Lung (tissue), 12 donors: ENCODE data around the gene DDTL. TPM values are rescaled to one million over a fixed set of nuclear protein-coding genes. Genes with fewer than 3 reads are reported as not detected.
"Not testable (repeated sequence)": the region's sequence is repeated elsewhere in the genome, so short reads cannot be mapped to it uniquely, and the experiment has no call there.

Source experiments
- ATAC-seq: fragments of 200-7000 bp; cut with Tn5 transposase; one replicate; pipeline ENCODE4 v1.9.1; 2020; ENCODE audit warnings: moderate number of reproducible peaks; ENCODE audit not compliant: insufficient read depth, low FRiP score
- DNase-seq, 3 donors: peaks; one replicate each; pipeline ENCODE4 v3.0.0-alpha.2; 2013 to 2017
- H3K27ac ChIP-seq, 2 donors: one replicate each; pipeline ENCODE4 v1.5.1; 2013; ENCODE audit warnings: mild to moderate bottlenecking in 2 of 2, moderate library complexity in 2 of 2, control low read depth in 1 of 2, inconsistent platforms in 1 of 2, low read depth in 1 of 2, low read length in 1 of 2
- H3K27me3 ChIP-seq, 3 donors: one replicate each; pipeline ENCODE4 v1.5.1; 2013; ENCODE audit warnings: low read length in 2 of 3; ENCODE audit not compliant: control insufficient read depth in 3 of 3, insufficient read depth in 3 of 3
- H3K36me3 ChIP-seq, 4 donors: one replicate each; pipeline ENCODE4 v1.5.1; 2013; ENCODE audit warnings: low read length in 4 of 4, mild to moderate bottlenecking in 1 of 4, moderate library complexity in 1 of 4; ENCODE audit not compliant: control insufficient read depth in 4 of 4, insufficient read depth in 4 of 4
- H3K4me1 ChIP-seq, 5 donors: one replicate each; pipeline ENCODE4 v1.5.1; 2013; ENCODE audit warnings: low read length in 5 of 5, mild to moderate bottlenecking in 2 of 5, moderate library complexity in 1 of 5; ENCODE audit not compliant: control insufficient read depth in 5 of 5, insufficient read depth in 5 of 5
- H3K4me3 ChIP-seq: one replicate; pipeline ENCODE4 v1.5.1; 2013; ENCODE audit warnings: mild to moderate bottlenecking, control low read depth, moderate library complexity
- H3K9ac ChIP-seq, 2 donors: one replicate each; pipeline ENCODE4 v1.5.1; 2013; ENCODE audit warnings: low read length in 2 of 2, control low read depth in 1 of 2; ENCODE audit not compliant: insufficient read depth in 1 of 2
- H3K9me3 ChIP-seq, 4 donors: one replicate each; pipeline ENCODE4 v1.5.1; 2013; ENCODE audit warnings: low read length in 3 of 4, mild to moderate bottlenecking in 1 of 4, moderate library complexity in 1 of 4; ENCODE audit not compliant: control insufficient read depth in 4 of 4, insufficient read depth in 3 of 4
- WGBS, 2 donors: extraction: QIAGEN DNeasy Blood & Tissue Kit; methylation state at CpG; one replicate each; pipeline ENCODE4 v1.1.7; 2013; 5-methylcytosine and 5-hydroxymethylcytosine counted together
- polyA plus RNA-seq, 2 donors: library from polyadenylated mRNA; stranded (reverse); fragments of 200-250 nt; gene quantifications; one replicate each; pipeline ENCODE4 v1.2.1, GENCODE V29; 2013
- total RNA-seq, 2 donors: library from RNA; depleted of rRNA in 1 of 2; stranded (reverse); fragments of >200 nt in 1 of 2; gene quantifications; one replicate each; pipeline ENCODE4 v1.2.1, GENCODE V29; 2014 to 2021
- TF ChIP-seq, protein P1 (sequence below): IDR thresholded peaks from 2 replicates; pipeline ENCODE4 v1.5.1; 2012; ENCODE audit warnings: mild to moderate bottlenecking; ENCODE audit errors: control extremely low read depth, extremely low read depth
- donor health status: control.
- donor health status: control.
- donor health status: Bipolar disorder and iron deficiency.
- donor health status: healthy.
- donor health status: DM: yes; HTN: yes; CAD: no.

The DDTL gene
- total and polyA plus RNA-seq, 4 donors, result 0.37 to 4.4 (median 2.4) TPM

DNA sequence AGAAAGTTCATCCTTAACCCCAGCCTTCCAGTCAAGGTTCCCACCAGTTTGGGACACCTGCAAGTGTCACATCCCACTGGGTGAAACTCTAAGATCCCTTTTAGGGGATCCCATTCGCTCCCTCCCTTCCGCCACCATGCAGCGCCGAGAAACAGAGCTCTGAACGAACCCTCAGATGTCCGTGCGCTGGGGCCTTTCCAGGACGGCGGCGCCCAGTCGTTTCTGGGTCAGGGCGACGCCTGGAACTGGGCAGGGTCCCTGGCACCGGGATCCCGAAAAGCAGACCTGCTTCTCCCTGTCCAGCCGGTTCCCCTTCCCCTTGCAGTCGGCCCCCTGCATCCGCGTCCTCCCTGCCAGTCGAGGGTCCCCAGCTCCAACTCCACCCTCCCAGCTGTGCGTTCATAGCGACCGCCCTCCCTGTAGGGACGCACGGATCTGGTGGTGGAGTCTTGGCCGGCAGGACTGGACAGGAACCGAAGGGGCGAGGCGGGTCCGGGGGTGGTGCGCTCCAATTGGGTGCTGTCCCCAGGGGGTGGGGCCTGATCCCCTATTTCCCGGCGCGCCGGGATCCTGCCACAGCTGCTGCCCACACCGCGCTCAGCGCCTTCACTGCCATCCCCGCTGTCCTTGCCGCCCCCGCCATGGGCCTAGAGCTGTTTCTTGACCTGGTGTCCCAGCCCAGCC is 13.0 kb downstream of the DDTL start, which contains the start of gene GSTT2:
Gene GSTT2, plus strand, starts transcription at position 578 of the 684 bp plus-strand sequence.
- not testable (repeated sequence) for H3K27me3 ChIP-seq, DNase-seq, H3K27ac ChIP-seq, H3K4me1 ChIP-seq, H3K4me3 ChIP-seq, H3K9me3 ChIP-seq, H3K36me3 ChIP-seq, H3K9ac ChIP-seq
- ATAC-seq, result peak; percentile 86
- WGBS, 2 donors, result no CpG with 5 or more reads among the region's 41 CpGs

DNA sequence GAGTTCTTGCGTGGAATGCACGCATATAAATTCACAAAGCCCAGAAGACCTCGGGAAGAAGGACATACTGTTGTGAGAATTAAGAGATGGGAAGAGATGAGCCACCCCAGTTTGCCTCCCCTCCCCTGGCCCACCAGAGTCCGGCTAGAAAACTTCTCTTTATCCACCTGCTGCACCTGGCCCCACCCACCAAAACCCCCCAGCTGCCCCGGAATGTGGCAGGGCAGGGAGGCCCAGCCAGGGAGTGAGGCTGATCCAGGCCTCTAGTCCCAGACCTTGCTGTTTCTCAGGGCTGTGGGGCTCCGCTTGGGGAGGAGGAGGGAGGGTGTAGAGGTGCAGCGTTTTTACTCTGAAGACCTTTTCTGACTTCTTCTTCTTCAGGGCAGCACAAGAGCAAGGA is 13.9 kb downstream of the DDTL start:
- not testable (repeated sequence) for H3K27me3 ChIP-seq, H3K4me1 ChIP-seq, ATAC-seq, H3K4me3 ChIP-seq, H3K36me3 ChIP-seq, DNase-seq, H3K27ac ChIP-seq, H3K9me3 ChIP-seq, H3K9ac ChIP-seq
- WGBS, 2 donors, result 31 to 56% methylated on average over 4 to 5 of the region's 7 CpGs

DNA sequence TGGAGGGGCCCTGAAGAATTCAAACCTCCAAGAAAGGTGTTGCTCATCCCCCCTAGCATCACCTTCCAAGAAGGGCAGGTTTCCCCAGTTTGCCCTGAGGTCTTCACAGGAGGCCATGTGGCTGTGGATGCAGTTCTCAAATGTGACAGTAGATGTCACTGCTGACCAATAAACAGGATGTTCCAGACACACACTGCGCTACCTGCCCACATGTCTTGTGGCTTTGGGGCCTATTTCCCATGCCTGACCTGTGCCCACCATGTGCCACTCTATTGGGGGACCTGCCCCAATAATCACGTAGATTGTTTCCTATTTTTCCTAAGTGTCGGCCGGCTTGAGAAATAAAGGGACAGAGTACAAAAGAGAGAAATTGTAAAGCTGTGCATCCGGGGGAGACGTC is 17.7 kb downstream of the DDTL start:
- H3K9ac ChIP-seq, result no peak overlapping the region
- WGBS, 2 donors, result 39% methylated on average over 6 of the region's 6 CpGs; no CpG with 5 or more reads in 1 of the 2 donors
- DNase-seq, result peak in 2 of 3 donors; percentile 50 to 55
- H3K4me1 ChIP-seq, result no peaks in the 10 kb centered on the region
- no peak overlapping the region for H3K27ac ChIP-seq
- TF ChIP-seq, protein P1, sequence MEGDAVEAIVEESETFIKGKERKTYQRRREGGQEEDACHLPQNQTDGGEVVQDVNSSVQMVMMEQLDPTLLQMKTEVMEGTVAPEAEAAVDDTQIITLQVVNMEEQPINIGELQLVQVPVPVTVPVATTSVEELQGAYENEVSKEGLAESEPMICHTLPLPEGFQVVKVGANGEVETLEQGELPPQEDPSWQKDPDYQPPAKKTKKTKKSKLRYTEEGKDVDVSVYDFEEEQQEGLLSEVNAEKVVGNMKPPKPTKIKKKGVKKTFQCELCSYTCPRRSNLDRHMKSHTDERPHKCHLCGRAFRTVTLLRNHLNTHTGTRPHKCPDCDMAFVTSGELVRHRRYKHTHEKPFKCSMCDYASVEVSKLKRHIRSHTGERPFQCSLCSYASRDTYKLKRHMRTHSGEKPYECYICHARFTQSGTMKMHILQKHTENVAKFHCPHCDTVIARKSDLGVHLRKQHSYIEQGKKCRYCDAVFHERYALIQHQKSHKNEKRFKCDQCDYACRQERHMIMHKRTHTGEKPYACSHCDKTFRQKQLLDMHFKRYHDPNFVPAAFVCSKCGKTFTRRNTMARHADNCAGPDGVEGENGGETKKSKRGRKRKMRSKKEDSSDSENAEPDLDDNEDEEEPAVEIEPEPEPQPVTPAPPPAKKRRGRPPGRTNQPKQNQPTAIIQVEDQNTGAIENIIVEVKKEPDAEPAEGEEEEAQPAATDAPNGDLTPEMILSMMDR, result peak; percentile 88
- no peaks in the 10 kb centered on the region for H3K36me3 ChIP-seq
- ATAC-seq, result peak; percentile 53
- no peak overlapping the region for H3K4me3 ChIP-seq
- H3K9me3 ChIP-seq, result no peaks in the 10 kb centered on the region
- no peaks in the 10 kb centered on the region for H3K27me3 ChIP-seq

DNA sequence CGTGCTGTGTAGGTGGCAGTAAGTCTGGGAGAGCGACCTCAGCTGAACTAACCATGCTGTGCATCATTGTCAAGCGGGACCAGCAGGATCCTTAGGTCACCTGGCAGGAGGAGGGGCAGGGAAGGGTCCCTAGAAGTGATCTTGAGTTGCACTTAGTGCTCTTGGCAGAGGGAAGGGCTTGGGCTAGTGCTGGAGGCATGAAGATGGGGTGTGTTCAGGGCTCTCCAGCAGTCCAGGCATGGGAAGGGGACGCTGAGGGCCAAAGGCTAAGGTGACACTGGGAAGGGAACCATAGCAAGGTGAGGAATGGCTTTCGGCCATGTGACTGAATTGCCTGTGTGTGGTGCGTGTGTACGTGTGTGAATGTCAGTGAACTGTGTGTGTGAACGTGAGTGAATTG is 19.4 kb downstream of the DDTL start:
- 85% methylated on average over 8 of the region's 8 CpGs; no CpG with 5 or more reads in 1 of the 2 donors for WGBS, 2 donors
- not testable (repeated sequence) for H3K27ac ChIP-seq, DNase-seq, H3K36me3 ChIP-seq, ATAC-seq, H3K9ac ChIP-seq, H3K4me3 ChIP-seq, H3K27me3 ChIP-seq, H3K9me3 ChIP-seq, H3K4me1 ChIP-seq

DNA sequence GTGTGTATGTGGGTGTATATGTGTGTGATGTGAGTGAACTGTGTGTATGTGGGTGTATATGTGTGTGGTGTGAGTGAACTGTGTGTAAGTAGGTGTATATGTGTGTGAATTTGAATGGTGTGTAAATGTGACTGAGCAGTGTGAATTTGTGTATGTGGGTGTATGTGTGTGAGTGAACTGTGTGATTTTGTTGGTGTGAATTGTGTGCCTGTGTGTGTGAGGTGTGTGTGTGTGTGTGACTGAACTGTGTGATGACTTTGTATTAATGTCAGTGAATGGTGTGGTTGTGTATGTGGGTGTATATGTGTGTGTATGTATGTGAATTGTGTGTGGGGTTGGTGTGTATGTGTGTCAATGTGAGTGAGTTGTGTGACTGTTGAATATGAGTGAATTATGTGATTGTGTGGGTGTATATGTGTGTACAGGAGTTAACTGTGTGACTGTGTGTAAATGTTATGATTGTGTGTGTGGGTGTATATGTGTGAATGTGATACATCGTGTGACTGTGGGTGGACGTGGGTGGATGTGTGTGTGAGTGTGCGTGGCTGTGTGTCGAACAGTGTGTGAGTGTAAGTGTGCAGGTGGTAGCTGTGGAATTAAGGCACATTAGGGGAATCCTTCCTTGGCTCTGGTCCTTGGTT is 20.0 kb downstream of the DDTL start:
- H3K9ac ChIP-seq, H3K27me3 ChIP-seq, DNase-seq, H3K4me1 ChIP-seq, H3K27ac ChIP-seq, ATAC-seq, H3K9me3 ChIP-seq, H3K4me3 ChIP-seq, H3K36me3 ChIP-seq: not testable (repeated sequence)
- WGBS, 2 donors, result 82% methylated on average over 4 of the region's 4 CpGs; no CpG with 5 or more reads in 1 of the 2 donors

DNA sequence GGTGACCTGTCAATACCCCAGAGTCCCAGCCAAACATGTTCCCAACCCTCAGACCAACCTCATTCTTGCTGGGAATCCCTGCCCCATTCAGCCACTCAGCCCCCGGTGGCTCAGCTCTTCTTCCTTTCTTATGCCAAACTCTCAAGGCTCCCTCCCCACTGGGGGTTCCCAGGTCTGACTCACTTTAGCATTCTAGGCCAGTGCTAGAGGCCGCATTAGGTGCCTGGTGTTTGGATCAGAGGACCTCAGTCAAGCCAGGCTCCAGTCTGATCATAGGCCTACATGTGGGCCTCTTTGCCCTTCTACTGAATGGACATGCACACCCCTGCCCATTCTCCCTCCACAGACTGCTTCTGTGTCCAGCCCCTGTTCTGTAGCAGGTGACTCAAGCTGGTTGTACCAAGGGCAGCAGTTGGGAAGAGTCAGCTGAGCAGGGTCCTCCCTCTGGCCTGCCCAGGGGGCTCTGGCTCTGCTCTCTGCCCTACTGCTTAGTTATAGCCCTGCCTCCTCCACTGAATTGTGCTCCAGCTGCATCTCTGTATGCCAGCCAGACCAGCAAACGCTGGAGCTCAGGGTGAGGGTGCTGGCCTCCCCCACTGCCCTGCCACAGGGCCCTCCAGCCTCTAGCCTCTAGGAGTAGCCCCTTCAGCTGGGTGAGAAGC is 23.0 kb downstream of the DDTL start:
- not testable (repeated sequence) for H3K27me3 ChIP-seq, H3K27ac ChIP-seq, H3K36me3 ChIP-seq, ATAC-seq, DNase-seq, H3K4me3 ChIP-seq, H3K9ac ChIP-seq, H3K9me3 ChIP-seq, H3K4me1 ChIP-seq
- 75 to 94% methylated on average over 2 of the region's 3 CpGs for WGBS, 2 donors

DNA sequence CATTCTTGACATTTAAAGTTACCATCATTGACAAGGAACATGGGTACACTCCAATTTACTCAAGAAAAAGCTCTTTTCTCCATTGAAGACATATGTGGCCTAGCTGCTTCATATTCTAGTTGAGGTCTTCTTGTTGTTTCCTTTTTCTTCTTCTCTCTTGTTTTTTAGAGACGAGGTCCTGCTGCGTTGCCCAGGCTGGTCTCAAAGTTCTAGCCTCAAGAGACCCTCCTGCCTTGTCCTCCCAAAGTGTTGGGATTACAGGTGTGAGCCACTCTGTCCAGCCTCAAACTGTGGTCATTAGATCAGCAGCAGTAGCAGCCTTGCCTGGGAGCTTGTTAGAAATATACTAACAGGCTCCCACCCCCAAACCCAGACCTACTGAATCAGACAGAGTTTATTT is 26.4 kb downstream of the DDTL start:
- H3K27ac ChIP-seq, H3K4me1 ChIP-seq, H3K9ac ChIP-seq, H3K9me3 ChIP-seq, H3K36me3 ChIP-seq, ATAC-seq, DNase-seq, H3K4me3 ChIP-seq, H3K27me3 ChIP-seq: not testable (repeated sequence)
- 74 to 82% methylated on average over 2 of the region's 2 CpGs for WGBS, 2 donors
